ENCODE data around the gene HPSE2.

- no peak for TF ChIP-seq POLR2A (IDR thresholded peaks at IDR 0.05)
- TF ChIP-seq CTCF (IDR thresholded peaks at IDR 0.05) = no peak
Measured at GRCh38 chr10:98415731-98416119, 819.9 kb downstream of the HPSE2 start.
